Fibroblast of the aortic adventitia (primary cell): Measurements from ENCODE around the gene SMARCD3. TPM values are rescaled to one million over a fixed set of nuclear protein-coding genes. Genes with fewer than 3 reads are reported as not detected.

Source experiments
- DNase-seq: peaks from one replicate; pipeline ENCODE4 v3.0.0-alpha.2; 2010; ENCODE audit warnings: low read depth
- H3K4me3 ChIP-seq: 2 replicates; pipeline ENCODE4 v1.5.1; 2011; ENCODE audit warnings: low read depth, mild to moderate bottlenecking, control low read depth, low read length, moderate library complexity
- CTCF ChIP-seq: IDR thresholded peaks from 2 replicates; pipeline ENCODE4 v1.5.1; 2011; ENCODE audit warnings: mild to moderate bottlenecking, low read length, control low read depth, inconsistent platforms; ENCODE audit not compliant: insufficient read depth
- total RNA-seq: library from RNA; depleted of rRNA; stranded (reverse); fragments of >200 nt; gene quantifications from 2 replicates; pipeline ENCODE4 v1.2.3, GENCODE V29; 2012; ENCODE audit warnings: low replicate concordance

SMARCD3 gene
- total RNA-seq, 1 donor: 44.9 TPM

- TF ChIP-seq CTCF: no peak
- no peak overlapping the region for H3K4me3 ChIP-seq
- no peak for DNase-seq
Measured at GRCh38 chr7:151264615-151265014, 16.1 kb upstream of the SMARCD3 start.

GRCh38 chr7:151261529-151261928, 13.0 kb upstream of the SMARCD3 start:
- no peak for TF ChIP-seq CTCF
- H3K4me3 ChIP-seq: no peak overlapping the region
- peak; percentile 64 for DNase-seq

- H3K4me3 ChIP-seq: no peak overlapping the region
Measured at GRCh38 chr7:151260883-151261282, 12.4 kb upstream of the SMARCD3 start.

GRCh38 chr7:151260471-151260870, 12.0 kb upstream of the SMARCD3 start:
- TF ChIP-seq CTCF: no peak
- no peak overlapping the region for H3K4me3 ChIP-seq
- no peak for DNase-seq

More at GRCh38 chr7:151260883-151261282, 12.4 kb upstream of the SMARCD3 start:
- DNase-seq: no peak
- no peak for TF ChIP-seq CTCF

DNA sequence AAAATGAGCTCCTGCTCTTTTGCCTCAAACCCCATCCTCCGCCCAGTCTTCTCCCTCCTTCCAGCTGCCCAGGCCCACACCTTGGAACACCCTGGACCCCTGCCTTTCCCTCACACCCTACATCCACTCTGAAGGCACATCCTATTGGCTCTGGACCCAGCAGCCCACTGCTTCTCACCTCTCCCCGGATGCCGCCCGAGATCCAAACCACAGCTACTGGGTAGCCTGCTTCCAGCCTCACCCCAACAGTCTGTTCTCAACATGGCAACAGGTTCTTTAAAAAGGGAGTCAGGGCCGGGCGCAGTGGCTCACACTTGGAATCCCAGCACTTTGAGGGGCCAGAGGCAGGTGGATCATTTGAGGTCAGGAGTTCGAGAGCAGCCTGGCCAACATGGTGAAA, 9.5 kb upstream of the SMARCD3 start:
- H3K4me3 ChIP-seq: no peak overlapping the region
- no peak for DNase-seq
- TF ChIP-seq CTCF: no peak

- DNase-seq: no peak
- no peak for TF ChIP-seq CTCF
Measured at GRCh38 chr7:151256410-151257045, 8.0 kb upstream of the SMARCD3 start.

DNA sequence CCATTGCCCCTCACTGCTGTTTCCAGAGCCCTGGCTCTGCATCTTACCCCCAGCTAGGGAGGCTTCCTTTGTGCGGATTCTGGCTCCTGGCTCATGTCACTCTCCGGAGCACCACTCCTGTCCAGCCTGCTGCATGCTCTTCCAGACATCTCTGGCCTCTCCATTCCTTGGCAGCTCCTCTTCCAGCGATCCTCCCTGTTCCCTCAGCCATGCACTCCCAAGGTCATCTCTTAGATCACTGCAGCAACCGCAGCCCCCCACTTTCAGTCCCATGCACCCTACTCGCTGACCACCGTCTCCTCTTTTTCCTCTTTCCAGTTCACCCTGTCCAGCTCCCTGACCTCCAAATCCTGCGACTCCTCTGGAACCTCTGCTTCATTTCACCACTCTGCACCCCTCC, 6.9 kb upstream of the SMARCD3 start:
- no peak for TF ChIP-seq CTCF
- no peak for DNase-seq
- H3K4me3 ChIP-seq: no peak overlapping the region

More at GRCh38 chr7:151256410-151257045, 8.0 kb upstream of the SMARCD3 start:
- no peak overlapping the region for H3K4me3 ChIP-seq
